ENCODE results near the gene MYF5. TPM values are rescaled to one million over a fixed set of nuclear protein-coding genes. Genes with fewer than 3 reads are reported as not detected.

MYF5 gene
- total and polyA plus RNA-seq, 5 donors: not detected

Other genes starting within 250 kb of the MYF5 start
- not detected for gene MYF6, start 9.3 kb upstream of the MYF5 start, total RNA-seq
- gene MYF6, start 9.3 kb upstream of the MYF5 start, polyA plus RNA-seq: 0.11 TPM
- gene LIN7A, start 221.0 kb downstream of the MYF5 start, total RNA-seq: 10 to 100 TPM; 18.9 to 22.3 (median 20.6) TPM
- 9.2 TPM for gene LIN7A, start 221.0 kb downstream of the MYF5 start, polyA plus RNA-seq